Measurements from ENCODE around the gene DCUN1D3. TPM values are rescaled to one million over a fixed set of nuclear protein-coding genes. Genes with fewer than 3 reads are reported as not detected.
A peak's percentile ranks its signal among the peaks of the same experiment; 100 is the strongest.

The DCUN1D3 gene
- total and polyA plus RNA-seq, 2 experiments from 2014 or later, result 15.0 to 40.3 TPM

DNA sequence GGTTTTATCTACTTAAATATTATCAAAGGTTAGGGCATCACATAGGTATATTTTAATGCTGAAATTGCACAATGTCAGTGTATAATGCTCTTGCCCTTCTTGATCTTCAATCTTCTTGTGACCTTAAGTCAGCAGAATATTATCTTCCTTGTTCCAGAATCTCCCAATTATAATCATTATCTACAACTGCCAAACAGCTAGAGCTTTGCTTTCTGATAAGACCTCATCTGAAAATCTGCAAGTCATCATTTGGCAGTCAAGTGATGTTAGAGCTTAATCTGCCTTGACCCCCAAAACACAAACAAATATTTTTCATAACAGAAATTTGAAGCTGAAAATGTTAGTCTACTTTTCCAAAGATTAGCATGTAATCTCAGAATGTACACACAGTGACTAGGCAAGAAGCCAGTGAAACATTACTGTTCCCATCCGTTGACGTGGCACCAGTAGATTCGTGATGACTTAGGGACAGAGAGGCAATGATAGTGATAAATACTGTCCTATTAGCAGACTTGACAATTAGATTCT lies 74.1 kb downstream of the DCUN1D3 start:
- DNase-seq (ENCODE audit: low spot score), result peak; percentile 19
- Histone ChIP-seq H4K20me1 (ENCODE audit: insufficient read depth, poor library complexity, severe bottlenecking) (no peaks in the 10 kb centered on the region), H3K36me3 (replicated peaks; ENCODE audit: insufficient read depth, low read depth) (no peaks in the 10 kb centered on the region), H3K4me3 (no peak overlapping the region), H3K27me3 (no peaks in the 10 kb centered on the region), H3K79me2 (no peaks in the 10 kb centered on the region), H3K9me2 (replicated peaks; ENCODE audit: insufficient read depth) (no peaks in the 10 kb centered on the region), H3K4me1 (ENCODE audit: insufficient read depth) (no peaks in the 10 kb centered on the region), H3K4me2 (no peak overlapping the region), H3K9me3 (ENCODE audit: low read depth) (no peaks in the 10 kb centered on the region), H2AFZ (no peak overlapping the region), H3K27ac (peak overlapping the region; percentile 25)
- TF ChIP-seq EZH2 (IDR thresholded peaks at IDR 0.05; ENCODE audit: borderline replicate concordance) (no peak), EZH2phosphoT487 (IDR thresholded peaks at IDR 0.05; ENCODE audit: low read depth, severe bottlenecking, unreplicated experiment) (no peak)
- TF ChIP-seq, protein P1, sequence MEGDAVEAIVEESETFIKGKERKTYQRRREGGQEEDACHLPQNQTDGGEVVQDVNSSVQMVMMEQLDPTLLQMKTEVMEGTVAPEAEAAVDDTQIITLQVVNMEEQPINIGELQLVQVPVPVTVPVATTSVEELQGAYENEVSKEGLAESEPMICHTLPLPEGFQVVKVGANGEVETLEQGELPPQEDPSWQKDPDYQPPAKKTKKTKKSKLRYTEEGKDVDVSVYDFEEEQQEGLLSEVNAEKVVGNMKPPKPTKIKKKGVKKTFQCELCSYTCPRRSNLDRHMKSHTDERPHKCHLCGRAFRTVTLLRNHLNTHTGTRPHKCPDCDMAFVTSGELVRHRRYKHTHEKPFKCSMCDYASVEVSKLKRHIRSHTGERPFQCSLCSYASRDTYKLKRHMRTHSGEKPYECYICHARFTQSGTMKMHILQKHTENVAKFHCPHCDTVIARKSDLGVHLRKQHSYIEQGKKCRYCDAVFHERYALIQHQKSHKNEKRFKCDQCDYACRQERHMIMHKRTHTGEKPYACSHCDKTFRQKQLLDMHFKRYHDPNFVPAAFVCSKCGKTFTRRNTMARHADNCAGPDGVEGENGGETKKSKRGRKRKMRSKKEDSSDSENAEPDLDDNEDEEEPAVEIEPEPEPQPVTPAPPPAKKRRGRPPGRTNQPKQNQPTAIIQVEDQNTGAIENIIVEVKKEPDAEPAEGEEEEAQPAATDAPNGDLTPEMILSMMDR (IDR thresholded peaks at IDR 0.05; ENCODE audit: poor library complexity), result no peak
- WGBS (ENCODE audit: low lambda C conversion rate, missing lambda C conversion rate), result 57% methylated on average over 3 of the region's 3 CpGs

DNA sequence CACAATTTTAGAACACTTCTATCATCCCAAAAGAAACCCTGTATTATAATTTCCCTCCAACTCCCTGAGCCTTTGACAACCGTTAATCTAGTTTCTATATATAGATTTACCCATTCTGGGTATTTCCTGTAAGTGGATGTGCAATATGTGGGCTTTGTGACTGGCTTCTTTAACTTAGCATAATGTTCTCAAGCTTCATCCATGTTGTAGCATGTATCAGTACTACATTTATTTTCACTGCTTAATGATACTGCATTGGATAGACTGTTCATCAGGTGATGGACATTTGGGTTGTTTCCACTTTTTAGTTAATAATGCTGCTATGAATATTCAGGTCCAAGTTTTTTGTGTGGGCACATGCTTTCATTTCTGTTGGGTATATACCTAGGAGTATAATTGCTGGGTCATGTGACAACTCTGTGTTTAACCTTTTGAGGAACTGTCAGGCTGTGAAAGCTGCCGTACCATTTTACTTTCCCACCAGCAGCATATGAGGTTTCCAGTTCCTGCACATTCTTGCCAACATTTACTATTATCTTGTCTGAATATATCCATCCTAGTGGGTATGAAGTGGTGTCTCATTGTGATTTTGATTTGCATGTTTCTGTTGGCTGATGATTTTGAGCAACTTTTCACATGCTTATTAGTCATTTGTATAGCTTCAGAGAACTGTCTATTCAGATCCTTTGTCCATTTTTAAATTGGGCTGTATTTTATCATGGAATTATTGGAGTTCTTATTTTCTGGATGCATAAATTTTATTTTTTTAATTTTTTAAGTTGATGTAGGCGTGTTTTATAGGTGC lies 77.4 kb downstream of the DCUN1D3 start:
- H3K27ac ChIP-seq, result no peak overlapping the region
- H3K4me3 ChIP-seq, result no peak overlapping the region
- H3K36me3 ChIP-seq (replicated peaks; ENCODE audit: insufficient read depth, low read depth), result no peaks in the 10 kb centered on the region
- no peaks in the 10 kb centered on the region for H3K9me3 ChIP-seq (ENCODE audit: low read depth)
- no peak for DNase-seq (ENCODE audit: low spot score)
- 90% methylated on average over 3 of the region's 3 CpGs for WGBS (ENCODE audit: low lambda C conversion rate, missing lambda C conversion rate)
- H3K4me2 ChIP-seq, result no peak overlapping the region
- TF ChIP-seq, protein P1 (IDR thresholded peaks at IDR 0.05; ENCODE audit: poor library complexity), result no peak
- H3K79me2 ChIP-seq, result no peaks in the 10 kb centered on the region
- no peaks in the 10 kb centered on the region for H3K4me1 ChIP-seq (ENCODE audit: insufficient read depth)
- no peak overlapping the region for H2AFZ ChIP-seq
- H4K20me1 ChIP-seq (ENCODE audit: insufficient read depth, poor library complexity, severe bottlenecking), result no peaks in the 10 kb centered on the region
- no peaks in the 10 kb centered on the region for H3K27me3 ChIP-seq
- H3K9me2 ChIP-seq (replicated peaks; ENCODE audit: insufficient read depth), result no peaks in the 10 kb centered on the region

DNA sequence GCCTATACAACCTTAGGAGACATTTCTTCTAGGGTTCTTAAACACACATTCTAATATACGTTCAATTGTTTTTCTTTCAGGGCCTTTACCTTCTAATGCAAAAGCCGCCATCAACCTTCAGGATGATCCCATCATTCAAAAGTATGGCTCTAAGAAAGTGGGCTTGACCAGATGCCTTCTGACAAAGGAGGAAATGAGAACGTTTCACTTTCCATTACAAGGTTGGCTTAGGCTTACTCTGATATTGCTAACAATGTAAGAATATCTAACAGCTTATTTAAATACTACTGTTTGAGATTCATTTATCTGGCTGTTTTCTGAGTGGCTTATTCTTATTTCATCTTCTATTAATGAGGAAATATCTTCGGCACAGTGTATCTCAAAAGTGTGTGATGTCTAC lies 78.5 kb downstream of the DCUN1D3 start:
- no peaks in the 10 kb centered on the region for H3K27me3 ChIP-seq
- no peaks in the 10 kb centered on the region for H4K20me1 ChIP-seq (ENCODE audit: insufficient read depth, poor library complexity, severe bottlenecking)
- no peaks in the 10 kb centered on the region for H3K9me2 ChIP-seq (replicated peaks; ENCODE audit: insufficient read depth)
- H3K4me1 ChIP-seq (ENCODE audit: insufficient read depth), result no peaks in the 10 kb centered on the region
- H3K4me3 ChIP-seq, result no peak overlapping the region
- H3K36me3 ChIP-seq (replicated peaks; ENCODE audit: insufficient read depth, low read depth), result no peaks in the 10 kb centered on the region
- DNase-seq (ENCODE audit: low spot score), result no peak
- H3K4me2 ChIP-seq, result no peak overlapping the region
- no peak for TF ChIP-seq EZH2 (IDR thresholded peaks at IDR 0.05; ENCODE audit: borderline replicate concordance)
- TF ChIP-seq, protein P1 (IDR thresholded peaks at IDR 0.05; ENCODE audit: poor library complexity), result no peak
- TF ChIP-seq EZH2phosphoT487 (IDR thresholded peaks at IDR 0.05; ENCODE audit: low read depth, severe bottlenecking, unreplicated experiment), result no peak
- H3K27ac ChIP-seq, result no peak overlapping the region
- no peak overlapping the region for H2AFZ ChIP-seq
- no peaks in the 10 kb centered on the region for H3K79me2 ChIP-seq
- WGBS (ENCODE audit: low lambda C conversion rate, missing lambda C conversion rate), result 92% methylated on average over 4 of the region's 4 CpGs
- H3K9me3 ChIP-seq (ENCODE audit: low read depth), result no peaks in the 10 kb centered on the region

All from hepatocyte (in vitro differentiated cells).